ACC112 (cell line): Measurements from ENCODE around the gene MAGEB3.

ENCODE experiments used
- H2AFZ ChIP-seq: fragments of 200-600 bp; sonication (generic); one replicate; pipeline ENCODE4 v1.6.0; 2017; ENCODE audit warnings: antibody characterized with exemption, low read length; ENCODE audit not compliant: unreplicated experiment
- H3K27ac ChIP-seq: fragments of 200-600 bp; sonication (generic); 2 replicates; pipeline ENCODE4 v1.5.1; 2014; ENCODE audit warnings: low read depth, mild to moderate bottlenecking, antibody characterized with exemption, low read length, moderate library complexity
- H3K27me3 ChIP-seq: fragments of 200-600 bp; sonication (generic); 2 replicates; pipeline ENCODE4 v1.6.1; 2014; ENCODE audit warnings: mild to moderate bottlenecking, antibody characterized with exemption, low read length, moderate library complexity, mixed read lengths; ENCODE audit not compliant: insufficient read depth
- H3K36me3 ChIP-seq: fragments of 200-600 bp; sonication (generic); 2 replicates; pipeline ENCODE4 v1.6.1; 2016; ENCODE audit warnings: mild to moderate bottlenecking, antibody characterized with exemption, low read length, moderate library complexity, mixed read lengths; ENCODE audit not compliant: insufficient read depth
- H3K4me1 ChIP-seq: fragments of 200-600 bp; sonication (generic); one replicate; pipeline ENCODE4 v1.6.1; 2016; ENCODE audit warnings: low read length, mixed read lengths; ENCODE audit not compliant: insufficient read depth, unreplicated experiment, control insufficient read depth
- H3K4me3 ChIP-seq: fragments of 200-600 bp; sonication (generic); 2 replicates; pipeline ENCODE4 v1.5.1; 2014; ENCODE audit warnings: mild to moderate bottlenecking, low read depth, low read length
- H3K79me2 ChIP-seq: fragments of 200-600 bp; sonication (generic); one replicate; pipeline ENCODE4 v1.6.0; 2016; ENCODE audit warnings: low read length; ENCODE audit not compliant: control insufficient read depth, unreplicated experiment, insufficient read depth

Gene MAGEB3

GRCh38 chrX:30278365-30278764 lies 47.9 kb downstream of the MAGEB3 start:
- H3K4me1 ChIP-seq, result peaks cover 19% of the 10 kb centered on the region
- no peak overlapping the region; the same call in 1 of the 2 replicates for H3K27ac ChIP-seq
- no peaks in the 10 kb centered on the region for H3K27me3 ChIP-seq
- H3K36me3 ChIP-seq, result no peaks in the 10 kb centered on the region
- no peaks in the 10 kb centered on the region for H3K79me2 ChIP-seq
- H2AFZ ChIP-seq, result peak overlapping the region; percentile 25
- no peak overlapping the region for H3K4me3 ChIP-seq

- H3K27me3 ChIP-seq, result no peaks in the 10 kb centered on the region
- no peaks in the 10 kb centered on the region for H3K79me2 ChIP-seq
- H3K27ac ChIP-seq, result no peak overlapping the region
- no peaks in the 10 kb centered on the region for H3K36me3 ChIP-seq
- H3K4me1 ChIP-seq, result peaks cover 31% of the 10 kb centered on the region
- H2AFZ ChIP-seq, result no peak overlapping the region
- H3K4me3 ChIP-seq, result no peak overlapping the region
Observed at GRCh38 chrX:30280428-30280827, 50.0 kb downstream of the MAGEB3 start.

GRCh38 chrX:30282527-30282926 lies 52.1 kb downstream of the MAGEB3 start:
- Histone ChIP-seq H3K27me3 (no peaks in the 10 kb centered on the region), H3K79me2 (no peaks in the 10 kb centered on the region), H3K4me3 (peak overlapping the region; percentile 53; the same call in 1 of the 2 replicates), H3K36me3 (no peaks in the 10 kb centered on the region), H3K4me1 (peaks cover 31% of the 10 kb centered on the region), H2AFZ (peak overlapping the region; percentile 43), H3K27ac (peak overlapping the region; percentile 95)

- Histone ChIP-seq H2AFZ (peak overlapping the region; percentile 49), H3K79me2 (no peaks in the 10 kb centered on the region), H3K36me3 (no peaks in the 10 kb centered on the region), H3K27ac (peak overlapping the region; percentile 95), H3K4me3 (peak overlapping the region; percentile 53; the same call in 1 of the 2 replicates), H3K4me1 (peaks cover 25% of the 10 kb centered on the region), H3K27me3 (no peaks in the 10 kb centered on the region)
Observed at GRCh38 chrX:30283456-30284200, 53.2 kb downstream of the MAGEB3 start.
